Small intestine (tissue), 7 donors: Measurements from ENCODE around the gene UVSSA. TPM values are rescaled to one million over a fixed set of nuclear protein-coding genes. Genes with fewer than 3 reads are reported as not detected.

Experiments
- DNase-seq, 2 donors: peaks; one replicate each; pipeline versions ENCODE4 v3.0.0 to v3.0.0-alpha.2; 2013
- FAIRE-seq: peaks from 2 replicates; lab custom pipeline; 2012; peaks lifted over from hg19 to GRCh38; lab: Jason Lieb, UNC
- H3K27ac ChIP-seq, 3 donors: one replicate each; pipeline ENCODE4 v1.5.1; 2013; ENCODE audit warnings: low read length in 2 of 3, mild to moderate bottlenecking in 2 of 3, control low read depth in 1 of 3, inconsistent platforms in 1 of 3, low read depth in 1 of 3, moderate library complexity in 1 of 3
- H3K27me3 ChIP-seq, 3 donors: one replicate each; pipeline ENCODE4 v1.6.1; 2013; ENCODE audit warnings: low read length in 3 of 3, inconsistent platforms in 1 of 3; ENCODE audit not compliant: control insufficient read depth in 3 of 3, insufficient read depth in 3 of 3
- H3K36me3 ChIP-seq, 3 donors: one replicate each; pipeline ENCODE4 v1.6.1; 2013; ENCODE audit warnings: low read length in 3 of 3, inconsistent platforms in 1 of 3, low read depth in 1 of 3, mild to moderate bottlenecking in 1 of 3, moderate library complexity in 1 of 3; ENCODE audit not compliant: control insufficient read depth in 3 of 3, insufficient read depth in 2 of 3
- H3K4me1 ChIP-seq, 3 donors: one replicate each; pipeline ENCODE4 v1.6.1; 2013; ENCODE audit warnings: low read length in 2 of 3, inconsistent platforms in 1 of 3, low read depth in 1 of 3, mild to moderate bottlenecking in 1 of 3, moderate library complexity in 1 of 3; ENCODE audit not compliant: control insufficient read depth in 3 of 3, insufficient read depth in 2 of 3
- H3K4me3 ChIP-seq, 3 donors: one replicate each; pipeline ENCODE4 v1.5.1; 2013; ENCODE audit warnings: low read length in 3 of 3, control low read depth in 1 of 3, inconsistent platforms in 1 of 3, low read depth in 1 of 3, mild to moderate bottlenecking in 1 of 3, moderate library complexity in 1 of 3
- H3K9me3 ChIP-seq, 2 donors: one replicate each; pipeline ENCODE4 v1.6.1; 2013; ENCODE audit warnings: low read depth in 1 of 2, low read length in 1 of 2; ENCODE audit not compliant: control insufficient read depth in 2 of 2, insufficient read depth in 1 of 2
- WGBS, 3 donors: extraction: QIAGEN DNeasy Blood & Tissue Kit; methylation state at CpG; one replicate each; pipeline ENCODE4 v1.1.7; 2013; 5-methylcytosine and 5-hydroxymethylcytosine counted together
- polyA plus RNA-seq, 4 donors: library from polyadenylated mRNA; stranded (reverse) in 3 of 4; unstranded in 1 of 4; fragments of 200-250 nt in 3 of 4; fragments of 120-200 nt in 1 of 4; gene quantifications; one replicate each; pipeline versions ENCODE4 v1.2.1 to v1.2.3, GENCODE V29; 2013
- donor health status: healthy with polysubstance abuse.
- donor health status: control.
- donor health status: control.
- donor health status: Bipolar disorder and iron deficiency.
- donor health status: healthy.

The UVSSA gene
- polyA plus RNA-seq, 4 donors, result 8.5 to 20.3 (median 9.8) TPM

GRCh38 chr4:1354136-1354982, 7.4 kb downstream of the UVSSA start:
- Histone ChIP-seq H3K9me3 (no peaks in the 10 kb centered on the region), H3K27me3 (no peaks in the 10 kb centered on the region), H3K4me3 (no peak overlapping the region), H3K4me1 (no peaks in the 10 kb centered on the region), H3K27ac (no peak overlapping the region), H3K36me3 (peaks cover 0 to 80% (median 3%) of the 10 kb centered on the region in 3 donors)
- FAIRE-seq, result no peak
- DNase-seq, result no peak
- 91 to 93% (median 91%) methylated on average over 35 to 36 of the region's 36 CpGs for WGBS, 3 donors

DNA sequence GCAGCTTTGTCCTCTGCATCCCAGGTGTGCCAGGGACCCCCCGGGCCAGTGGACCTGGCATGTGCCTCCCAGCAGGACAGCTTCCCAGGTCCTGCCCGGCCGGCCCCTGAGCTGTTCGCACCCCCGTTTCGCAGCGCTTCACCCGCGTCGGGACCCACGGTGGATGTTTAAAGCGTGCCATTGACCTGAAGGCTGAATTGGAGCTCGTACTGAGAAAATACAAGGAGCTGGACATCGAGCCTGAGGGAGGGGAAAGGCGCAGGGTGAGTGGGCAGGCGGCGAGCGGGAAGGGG, 7.9 kb downstream of the UVSSA start:
- DNase-seq (no peak), FAIRE-seq (no peak)
- Histone ChIP-seq H3K27me3 (no peaks in the 10 kb centered on the region), H3K4me3 (no peak overlapping the region), H3K27ac (no peak overlapping the region), H3K9me3 (no peaks in the 10 kb centered on the region), H3K36me3 (peaks cover 0 to 80% (median 3%) of the 10 kb centered on the region in 3 donors), H3K4me1 (no peaks in the 10 kb centered on the region)
- WGBS, 3 donors, result 94 to 98% (median 95%) methylated on average over 17 to 18 of the region's 18 CpGs

DNA sequence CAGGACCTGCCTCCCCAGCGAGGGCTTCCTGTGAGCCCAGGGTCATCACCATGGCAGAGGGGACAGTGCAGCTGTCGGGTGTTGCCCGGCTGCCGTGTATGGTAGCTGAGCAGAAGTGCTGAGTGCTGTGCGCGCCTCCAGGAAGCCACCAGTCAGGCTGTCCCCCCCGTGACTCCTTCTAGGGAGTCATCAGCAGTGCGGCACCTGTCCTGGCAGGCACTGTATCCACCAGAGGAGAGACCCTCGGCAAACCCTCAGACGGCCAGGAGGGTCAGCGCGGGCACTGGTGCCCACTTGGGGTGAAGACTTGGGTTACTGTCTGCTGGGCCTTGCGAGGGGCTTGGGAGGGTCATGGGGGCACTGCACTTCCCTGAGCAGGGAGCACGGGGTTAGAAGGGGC, 8.4 kb downstream of the UVSSA start:
- H3K4me1 ChIP-seq, result no peaks in the 10 kb centered on the region
- H3K4me3 ChIP-seq, result no peak overlapping the region
- no peak overlapping the region for H3K27ac ChIP-seq
- H3K9me3 ChIP-seq, result no peaks in the 10 kb centered on the region
- FAIRE-seq (no peak), DNase-seq (no peak)
- no peaks in the 10 kb centered on the region for H3K27me3 ChIP-seq
- H3K36me3 ChIP-seq, result peaks cover 0 to 80% (median 3%) of the 10 kb centered on the region in 3 donors
- 91 to 94% (median 91%) methylated on average over 14 of the region's 14 CpGs for WGBS, 3 donors

DNA sequence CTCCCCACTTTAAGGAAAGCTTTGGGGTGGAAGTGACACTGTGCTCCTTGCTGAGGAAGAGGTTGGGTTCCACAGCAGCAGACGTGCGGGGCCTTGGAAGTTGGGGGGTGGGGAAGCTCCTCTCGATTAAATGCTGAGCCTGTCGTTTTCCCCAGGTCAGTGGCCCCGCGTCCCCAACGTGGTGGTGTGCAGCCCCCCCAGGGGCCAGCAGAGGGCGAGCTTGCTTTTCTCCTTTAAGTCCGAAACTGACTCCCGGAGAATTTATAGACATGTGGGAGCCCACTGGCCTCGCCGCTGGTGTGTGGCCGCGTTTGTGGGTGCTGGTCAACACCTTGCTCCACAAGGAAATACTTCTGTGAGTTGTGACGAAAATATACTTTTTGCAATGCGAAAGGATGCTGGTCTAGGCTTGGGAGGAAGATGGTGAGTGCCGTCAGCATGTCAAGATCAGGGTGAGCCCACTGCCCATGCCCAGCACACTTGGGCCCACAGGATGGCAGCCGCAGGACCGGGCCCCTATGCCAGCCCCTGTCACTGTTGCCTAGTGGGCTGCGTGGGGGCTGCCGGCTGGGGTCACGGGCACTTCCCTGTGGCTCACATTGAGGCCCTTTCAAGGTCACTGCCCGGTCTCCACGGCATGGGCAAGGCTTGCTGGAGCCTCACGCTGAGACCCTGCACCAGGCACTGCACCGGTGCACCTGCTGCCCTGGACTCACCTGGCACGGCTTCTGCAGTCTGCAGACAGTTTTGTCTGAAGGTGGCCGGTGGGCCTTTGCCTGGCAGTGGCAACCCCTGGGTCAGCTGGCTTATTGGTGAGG, 9.4 kb downstream of the UVSSA start:
- FAIRE-seq (no peak), DNase-seq (peak; percentile 32 to 54)
- 62 to 68% (median 66%) methylated on average over 28 of the region's 28 CpGs for WGBS, 3 donors
- Histone ChIP-seq H3K36me3 (peaks cover 0 to 85% (median 3%) of the 10 kb centered on the region in 3 donors), H3K9me3 (no peaks in the 10 kb centered on the region), H3K4me1 (no peaks in the 10 kb centered on the region), H3K4me3 (no peak overlapping the region), H3K27ac (no peak overlapping the region), H3K27me3 (no peaks in the 10 kb centered on the region)

GRCh38 chr4:1357356-1358248, 10.6 kb downstream of the UVSSA start:
- H3K4me3 ChIP-seq, result no peak overlapping the region
- no peaks in the 10 kb centered on the region for H3K4me1 ChIP-seq
- FAIRE-seq, result no peak
- H3K36me3 ChIP-seq, result peaks cover under 1 to 80% (median 3%) of the 10 kb centered on the region in 3 donors
- no peak for DNase-seq
- H3K27me3 ChIP-seq, result no peaks in the 10 kb centered on the region
- H3K27ac ChIP-seq, result no peak overlapping the region
- no peaks in the 10 kb centered on the region for H3K9me3 ChIP-seq
- 95 to 96% (median 95%) methylated on average over 27 of the region's 27 CpGs for WGBS, 3 donors

GRCh38 chr4:1358421-1359143, 11.6 kb downstream of the UVSSA start:
- H3K9me3 ChIP-seq, result no peaks in the 10 kb centered on the region
- peaks cover 3 to 76% (median 4%) of the 10 kb centered on the region in 3 donors for H3K36me3 ChIP-seq
- FAIRE-seq (no peak), DNase-seq (no peak)
- no peaks in the 10 kb centered on the region for H3K27me3 ChIP-seq
- H3K27ac ChIP-seq, result no peak overlapping the region
- no peaks in the 10 kb centered on the region for H3K4me1 ChIP-seq
- 95 to 97% (median 96%) methylated on average over 38 of the region's 38 CpGs for WGBS, 3 donors
- H3K4me3 ChIP-seq, result no peak overlapping the region

- no peak for FAIRE-seq
- no peaks in the 10 kb centered on the region for H3K27me3 ChIP-seq
- DNase-seq, result no peak
- no peak overlapping the region for H3K27ac ChIP-seq
- no peaks in the 10 kb centered on the region for H3K9me3 ChIP-seq
- H3K36me3 ChIP-seq, result peaks cover 3 to 71% (median 4%) of the 10 kb centered on the region in 3 donors
- no peak overlapping the region for H3K4me3 ChIP-seq
- WGBS, 3 donors, result 85 to 95% (median 90%) methylated on average over 14 of the region's 14 CpGs
- no peaks in the 10 kb centered on the region for H3K4me1 ChIP-seq
Measured at GRCh38 chr4:1359144-1359501, 12.1 kb downstream of the UVSSA start.
